Mammary epithelial cell (primary cell): ENCODE measurements around the gene RFX8.

ENCODE experiments used
- CTCF ChIP-seq, 2 donors: IDR thresholded peaks in 1 of 2; conservative IDR thresholded peaks in 1 of 2; 2 replicates each; pipeline ENCODE4 v1.5.1; 2011 to 2012; ENCODE audit warnings: inconsistent platforms in 2 of 2, low read length in 2 of 2, mild to moderate bottlenecking in 2 of 2, control low read depth in 1 of 2, low read depth in 1 of 2; ENCODE audit not compliant: insufficient read depth in 1 of 2; ENCODE audit errors: extremely low read depth in 1 of 2
- EZH2 ChIP-seq: IDR thresholded peaks from 2 replicates; pipeline ENCODE4 v1.6.1; 2012; ENCODE audit warnings: low read length, inconsistent platforms, borderline replicate concordance

DNA sequence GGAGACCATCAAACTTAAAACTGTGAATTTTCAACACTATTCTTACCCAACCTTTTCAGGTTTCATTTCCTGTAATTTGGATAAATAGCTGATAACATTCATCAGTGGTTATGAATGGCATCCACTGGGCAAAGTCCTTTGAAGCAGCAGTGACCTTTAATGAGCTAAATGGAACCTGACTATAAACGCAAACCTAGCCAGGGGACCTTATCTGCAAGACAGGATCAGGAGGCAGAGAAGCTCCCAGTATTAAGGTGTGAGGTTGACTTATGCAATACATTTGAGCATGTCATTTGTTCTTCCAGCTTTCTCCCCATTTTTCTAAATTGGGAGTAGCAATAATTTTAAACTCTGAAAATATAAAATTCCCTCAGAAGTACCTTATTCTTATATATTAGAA is 126.0 kb downstream of the RFX8 start:
- TF ChIP-seq CTCF (conservative IDR thresholded peaks at IDR 0.05 in 1 of 2, IDR thresholded peaks at IDR 0.05 in 1 of 2; ENCODE audit: extremely low read depth in 1 of 2, insufficient read depth in 1 of 2, low read depth in 1 of 2, low read length in 2 of 2) = no peak
- TF ChIP-seq EZH2 = no peak
